ENCODE measurements around the gene GAS6.

Gene GAS6

GRCh38 chr13:113813070-113813748 is 50.7 kb downstream of the GAS6 start:
- Histone ChIP-seq H3K27ac (ENCODE audit: low read depth, low read length) (no peak overlapping the region), H3K9ac (ENCODE audit: low read length) (no peak overlapping the region), H3K4me1 (ENCODE audit: insufficient read depth, low read length) (peaks cover 4% of the 10 kb centered on the region), H3K4me3 (ENCODE audit: low read depth in 1 of 2, low read length in 2 of 2) (no peak overlapping the region), H3K9me3 (ENCODE audit: low read length) (peaks cover 6% of the 10 kb centered on the region), H3K36me3 (ENCODE audit: insufficient read depth, low read length) (no peaks in the 10 kb centered on the region), H3K27me3 (ENCODE audit: control insufficient read depth in 1 of 2, insufficient read depth in 2 of 2, low read length in 2 of 2) (peaks cover 0 to 11% of the 10 kb centered on the region in 2 donors)

GRCh38 chr13:113812178-113813040 is 51.5 kb downstream of the GAS6 start:
- Histone ChIP-seq H3K36me3 (ENCODE audit: insufficient read depth, low read length) (no peaks in the 10 kb centered on the region), H3K4me1 (ENCODE audit: insufficient read depth, low read length) (peaks cover 4% of the 10 kb centered on the region), H3K27ac (ENCODE audit: low read depth, low read length) (no peak overlapping the region), H3K4me3 (ENCODE audit: low read depth in 1 of 2, low read length in 2 of 2) (no peak overlapping the region), H3K9me3 (ENCODE audit: low read length) (peaks cover 8% of the 10 kb centered on the region), H3K9ac (ENCODE audit: low read length) (no peak overlapping the region), H3K27me3 (ENCODE audit: control insufficient read depth in 1 of 2, insufficient read depth in 2 of 2, low read length in 2 of 2) (peaks cover 0 to 11% of the 10 kb centered on the region in 2 donors)

GRCh38 chr13:113811081-113811928 is 52.6 kb downstream of the GAS6 start:
- H3K4me3 ChIP-seq (ENCODE audit: low read depth in 1 of 2, low read length in 2 of 2): no peak overlapping the region
- H3K9ac ChIP-seq (ENCODE audit: low read length): no peak overlapping the region
- H3K36me3 ChIP-seq (ENCODE audit: insufficient read depth, low read length): no peaks in the 10 kb centered on the region
- H3K27me3 ChIP-seq (ENCODE audit: control insufficient read depth in 1 of 2, insufficient read depth in 2 of 2, low read length in 2 of 2): peaks cover 0 to 11% of the 10 kb centered on the region in 2 donors
- no peaks in the 10 kb centered on the region for H3K4me1 ChIP-seq (ENCODE audit: insufficient read depth, low read length)
- peaks cover 8% of the 10 kb centered on the region for H3K9me3 ChIP-seq (ENCODE audit: low read length)
- H3K27ac ChIP-seq (ENCODE audit: low read depth, low read length): no peak overlapping the region

- no peak overlapping the region for H3K9ac ChIP-seq (ENCODE audit: low read length)
- H3K27ac ChIP-seq (ENCODE audit: low read depth, low read length): no peak overlapping the region
- no peaks in the 10 kb centered on the region for H3K4me1 ChIP-seq (ENCODE audit: insufficient read depth, low read length)
- H3K4me3 ChIP-seq (ENCODE audit: low read depth in 1 of 2, low read length in 2 of 2): no peak overlapping the region
- H3K27me3 ChIP-seq (ENCODE audit: control insufficient read depth in 1 of 2, insufficient read depth in 2 of 2, low read length in 2 of 2): peaks cover 0 to 11% of the 10 kb centered on the region in 2 donors
- H3K36me3 ChIP-seq (ENCODE audit: insufficient read depth, low read length): no peaks in the 10 kb centered on the region
- H3K9me3 ChIP-seq (ENCODE audit: low read length): peaks cover 8% of the 10 kb centered on the region
Measured at GRCh38 chr13:113810640-113811039, 53.2 kb downstream of the GAS6 start.

GRCh38 chr13:113809934-113810333 is 53.9 kb downstream of the GAS6 start:
- no peak overlapping the region for H3K4me3 ChIP-seq (ENCODE audit: low read depth in 1 of 2, low read length in 2 of 2)
- H3K36me3 ChIP-seq (ENCODE audit: insufficient read depth, low read length): no peaks in the 10 kb centered on the region
- H3K9me3 ChIP-seq (ENCODE audit: low read length): peaks cover 8% of the 10 kb centered on the region
- H3K27ac ChIP-seq (ENCODE audit: low read depth, low read length): no peak overlapping the region
- peaks cover 0 to 11% of the 10 kb centered on the region in 2 donors for H3K27me3 ChIP-seq (ENCODE audit: control insufficient read depth in 1 of 2, insufficient read depth in 2 of 2, low read length in 2 of 2)
- H3K4me1 ChIP-seq (ENCODE audit: insufficient read depth, low read length): no peaks in the 10 kb centered on the region
- no peak overlapping the region for H3K9ac ChIP-seq (ENCODE audit: low read length)

- H3K9ac ChIP-seq (ENCODE audit: low read length): no peak overlapping the region
- H3K36me3 ChIP-seq (ENCODE audit: insufficient read depth, low read length): no peaks in the 10 kb centered on the region
- H3K4me1 ChIP-seq (ENCODE audit: insufficient read depth, low read length): no peaks in the 10 kb centered on the region
- H3K27ac ChIP-seq (ENCODE audit: low read depth, low read length): no peak overlapping the region
- peaks cover 8% of the 10 kb centered on the region for H3K9me3 ChIP-seq (ENCODE audit: low read length)
- H3K4me3 ChIP-seq (ENCODE audit: low read depth in 1 of 2, low read length in 2 of 2): no peak overlapping the region
- H3K27me3 ChIP-seq (ENCODE audit: control insufficient read depth in 1 of 2, insufficient read depth in 2 of 2, low read length in 2 of 2): peaks cover 0 to 2% of the 10 kb centered on the region in 2 donors
Measured at GRCh38 chr13:113808058-113808834, 55.6 kb downstream of the GAS6 start.

- no peaks in the 10 kb centered on the region for H3K36me3 ChIP-seq (ENCODE audit: insufficient read depth, low read length)
- H3K4me3 ChIP-seq (ENCODE audit: low read depth in 1 of 2, low read length in 2 of 2): no peak overlapping the region
- no peak overlapping the region for H3K27ac ChIP-seq (ENCODE audit: low read depth, low read length)
- peaks cover 8% of the 10 kb centered on the region for H3K9me3 ChIP-seq (ENCODE audit: low read length)
- no peaks in the 10 kb centered on the region for H3K27me3 ChIP-seq (ENCODE audit: control insufficient read depth in 1 of 2, insufficient read depth in 2 of 2, low read length in 2 of 2)
- no peaks in the 10 kb centered on the region for H3K4me1 ChIP-seq (ENCODE audit: insufficient read depth, low read length)
- H3K9ac ChIP-seq (ENCODE audit: low read length): no peak overlapping the region
Measured at GRCh38 chr13:113806526-113806925, 57.4 kb downstream of the GAS6 start.

DNA sequence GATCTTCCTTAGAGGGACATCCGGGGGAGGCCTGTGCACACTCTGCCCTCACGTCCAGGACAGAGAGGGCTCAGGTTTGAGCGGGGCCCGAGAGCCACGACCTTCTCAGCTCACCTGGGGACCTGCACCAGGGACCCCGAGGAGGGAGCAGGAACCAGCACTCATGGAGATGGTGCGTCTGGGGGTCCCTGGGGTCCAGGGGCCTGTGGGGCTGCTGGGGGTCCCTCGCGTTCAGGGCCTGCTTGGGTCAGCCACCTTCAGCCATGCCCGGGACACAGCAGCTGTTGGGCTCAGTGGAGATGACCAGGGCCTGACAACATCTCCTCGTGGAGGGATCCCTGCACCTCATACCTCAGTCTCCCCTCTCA is 57.8 kb downstream of the GAS6 start:
- Histone ChIP-seq H3K9me3 (ENCODE audit: low read length) (peaks cover 8% of the 10 kb centered on the region), H3K27me3 (ENCODE audit: control insufficient read depth in 1 of 2, insufficient read depth in 2 of 2, low read length in 2 of 2) (no peaks in the 10 kb centered on the region), H3K4me1 (ENCODE audit: insufficient read depth, low read length) (no peaks in the 10 kb centered on the region)

GRCh38 chr13:113805431-113806103 is 58.3 kb downstream of the GAS6 start:
- H3K4me1 ChIP-seq (ENCODE audit: insufficient read depth, low read length): no peaks in the 10 kb centered on the region
- no peaks in the 10 kb centered on the region for H3K36me3 ChIP-seq (ENCODE audit: insufficient read depth, low read length)
- no peak overlapping the region for H3K9ac ChIP-seq (ENCODE audit: low read length)
- H3K9me3 ChIP-seq (ENCODE audit: low read length): peaks cover 8% of the 10 kb centered on the region
- no peak overlapping the region for H3K27ac ChIP-seq (ENCODE audit: low read depth, low read length)
- H3K27me3 ChIP-seq (ENCODE audit: control insufficient read depth in 1 of 2, insufficient read depth in 2 of 2, low read length in 2 of 2): no peaks in the 10 kb centered on the region
- no peak overlapping the region for H3K4me3 ChIP-seq (ENCODE audit: low read depth in 1 of 2, low read length in 2 of 2)

More for the DNA sequence above, 57.8 kb downstream of the GAS6 start:
- Histone ChIP-seq H3K27ac (ENCODE audit: low read depth, low read length) (no peak overlapping the region), H3K4me3 (ENCODE audit: low read depth in 1 of 2, low read length in 2 of 2) (no peak overlapping the region), H3K9ac (ENCODE audit: low read length) (no peak overlapping the region), H3K36me3 (ENCODE audit: insufficient read depth, low read length) (no peaks in the 10 kb centered on the region)

GRCh38 chr13:113804703-113805430 is 59.0 kb downstream of the GAS6 start:
- no peak overlapping the region for H3K9ac ChIP-seq (ENCODE audit: low read length)
- no peak overlapping the region for H3K4me3 ChIP-seq (ENCODE audit: low read depth in 1 of 2, low read length in 2 of 2)
- no peaks in the 10 kb centered on the region for H3K36me3 ChIP-seq (ENCODE audit: insufficient read depth, low read length)
- H3K4me1 ChIP-seq (ENCODE audit: insufficient read depth, low read length): no peaks in the 10 kb centered on the region
- no peak overlapping the region for H3K27ac ChIP-seq (ENCODE audit: low read depth, low read length)
- H3K9me3 ChIP-seq (ENCODE audit: low read length): peaks cover 8% of the 10 kb centered on the region
- H3K27me3 ChIP-seq (ENCODE audit: control insufficient read depth in 1 of 2, insufficient read depth in 2 of 2, low read length in 2 of 2): peaks cover 0 to 3% of the 10 kb centered on the region in 2 donors
